Superior temporal gyrus (tissue), 1 donor: ENCODE data around the gene HNRNPL.
"Not testable (repeated sequence)": the region's sequence is repeated elsewhere in the genome, so short reads cannot be mapped to it uniquely, and the experiment has no call there.

ENCODE experiments used
- DNase-seq: peaks from one replicate; pipeline ENCODE4 v3.0.0-alpha.2; 2016; ENCODE audit errors: extremely low spot score

HNRNPL gene

DNA sequence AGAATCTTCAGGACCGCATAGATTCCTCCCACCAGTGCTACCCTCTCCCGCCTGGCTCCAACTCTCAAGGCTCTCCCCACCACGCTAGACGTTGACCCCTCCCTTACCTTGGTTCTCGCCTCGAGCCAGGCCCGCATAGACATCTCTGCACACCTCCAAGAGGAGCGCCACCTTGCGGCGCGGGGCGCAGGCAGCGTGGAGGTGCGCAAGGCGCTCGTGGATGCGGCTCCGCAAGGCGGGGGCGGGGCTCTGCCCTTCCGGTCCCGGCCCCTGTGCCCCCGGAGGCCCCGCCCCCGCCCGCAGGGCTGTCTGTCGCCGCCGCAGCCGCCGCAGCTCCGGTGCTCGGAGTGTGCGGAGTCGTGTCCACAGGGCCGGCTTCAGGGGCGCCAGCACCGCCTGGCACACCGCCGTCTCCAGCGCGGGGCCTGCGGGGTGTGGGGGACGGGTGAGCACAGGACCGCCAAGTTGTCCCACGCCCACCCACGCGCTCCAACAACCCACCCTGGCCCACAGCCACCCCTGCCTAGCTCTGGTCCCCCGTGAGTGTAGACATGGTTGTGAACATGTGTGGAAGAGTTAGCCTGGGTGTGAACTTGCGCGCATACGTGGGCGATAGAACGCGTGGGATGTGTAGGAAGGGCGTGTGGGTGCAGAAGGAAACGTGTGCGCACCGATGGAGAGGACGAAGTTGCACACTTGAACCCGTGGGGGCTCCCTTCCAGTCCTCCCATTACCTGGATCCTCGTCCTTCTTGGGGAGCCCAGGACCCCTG, 20.2 kb upstream of the HNRNPL start:
- peak; percentile 58 for DNase-seq

DNA sequence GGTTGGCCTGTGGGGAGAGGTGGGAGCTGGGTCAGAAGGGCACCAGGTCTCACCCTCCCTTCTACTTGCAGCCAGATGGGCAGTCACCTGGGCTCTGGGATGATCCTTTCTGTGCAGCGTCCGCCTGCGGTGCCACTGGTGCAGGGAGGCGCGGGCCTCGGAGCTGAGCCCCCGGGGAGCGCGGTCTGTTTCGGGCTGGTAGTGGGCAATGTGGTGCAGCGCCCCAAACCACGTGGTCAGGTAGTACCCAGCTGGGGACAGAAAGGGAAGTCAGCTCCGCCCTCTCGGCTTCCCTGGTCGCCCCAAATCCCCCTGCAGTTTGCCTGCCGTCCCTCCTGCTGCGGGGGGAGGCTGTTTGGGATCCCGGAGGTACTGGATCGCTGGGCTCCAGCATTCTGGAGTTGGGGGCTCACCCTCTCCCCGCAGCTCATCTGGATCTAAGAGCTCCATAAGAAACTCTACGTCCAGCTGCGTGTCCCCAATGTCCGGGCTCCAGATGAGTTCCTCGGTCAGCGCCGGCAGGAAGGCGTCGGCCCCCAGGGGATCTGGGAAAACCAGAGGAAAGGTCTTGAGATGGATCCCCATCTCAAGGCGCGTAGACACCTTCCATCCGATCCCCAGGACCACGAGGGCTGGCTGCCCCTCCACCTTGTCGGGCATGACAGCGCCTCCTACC, 19.5 kb upstream of the HNRNPL start:
- DNase-seq: no peak

DNA sequence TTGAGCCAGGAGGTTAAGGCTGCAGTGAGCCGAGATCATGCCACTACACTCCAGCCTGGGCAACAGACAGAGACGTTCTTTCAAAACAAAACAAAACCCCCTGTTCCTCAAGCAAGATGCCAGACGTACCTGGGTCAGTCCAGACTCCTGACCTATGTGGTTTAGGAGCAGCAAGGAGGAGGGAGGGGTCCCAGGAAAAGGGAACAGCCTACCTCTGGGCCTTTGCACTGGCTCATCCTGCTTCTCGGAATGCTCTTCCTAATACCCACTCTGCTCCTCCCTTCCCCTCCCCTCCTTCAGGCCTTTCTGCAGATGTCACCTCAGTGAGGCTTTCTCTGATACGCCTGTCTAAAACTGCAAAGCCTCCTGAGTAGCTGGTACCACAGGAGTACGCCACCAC, 18.8 kb upstream of the HNRNPL start:
- DNase-seq: no peak

DNA sequence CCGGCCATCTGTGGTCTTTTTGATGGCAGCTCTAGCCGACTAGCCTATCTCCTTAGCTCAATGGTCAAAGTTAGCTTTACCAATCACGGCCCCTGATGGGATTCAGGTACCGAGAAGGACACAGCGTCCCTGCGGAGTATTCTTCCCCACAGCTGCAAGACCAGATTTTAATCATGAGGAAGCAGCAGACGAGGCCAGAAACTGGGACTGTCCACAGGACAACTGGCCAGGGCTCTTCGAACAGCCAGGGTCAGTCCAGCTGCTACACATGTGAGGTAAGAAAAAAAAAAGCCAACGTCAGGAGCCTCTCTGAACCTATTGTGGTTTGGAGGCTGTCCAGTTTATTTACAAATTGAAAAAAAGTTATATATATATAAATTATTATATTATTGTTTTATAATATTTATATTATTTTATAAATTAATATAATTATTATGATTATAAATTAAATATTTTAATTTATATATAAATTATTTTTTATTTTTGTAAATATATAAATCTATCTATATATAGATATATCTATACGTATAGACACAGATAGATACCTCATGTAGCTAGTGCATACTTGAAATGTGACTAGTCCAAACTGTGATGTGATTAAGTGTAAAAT, 17.5 kb upstream of the HNRNPL start:
- no peak for DNase-seq

DNA sequence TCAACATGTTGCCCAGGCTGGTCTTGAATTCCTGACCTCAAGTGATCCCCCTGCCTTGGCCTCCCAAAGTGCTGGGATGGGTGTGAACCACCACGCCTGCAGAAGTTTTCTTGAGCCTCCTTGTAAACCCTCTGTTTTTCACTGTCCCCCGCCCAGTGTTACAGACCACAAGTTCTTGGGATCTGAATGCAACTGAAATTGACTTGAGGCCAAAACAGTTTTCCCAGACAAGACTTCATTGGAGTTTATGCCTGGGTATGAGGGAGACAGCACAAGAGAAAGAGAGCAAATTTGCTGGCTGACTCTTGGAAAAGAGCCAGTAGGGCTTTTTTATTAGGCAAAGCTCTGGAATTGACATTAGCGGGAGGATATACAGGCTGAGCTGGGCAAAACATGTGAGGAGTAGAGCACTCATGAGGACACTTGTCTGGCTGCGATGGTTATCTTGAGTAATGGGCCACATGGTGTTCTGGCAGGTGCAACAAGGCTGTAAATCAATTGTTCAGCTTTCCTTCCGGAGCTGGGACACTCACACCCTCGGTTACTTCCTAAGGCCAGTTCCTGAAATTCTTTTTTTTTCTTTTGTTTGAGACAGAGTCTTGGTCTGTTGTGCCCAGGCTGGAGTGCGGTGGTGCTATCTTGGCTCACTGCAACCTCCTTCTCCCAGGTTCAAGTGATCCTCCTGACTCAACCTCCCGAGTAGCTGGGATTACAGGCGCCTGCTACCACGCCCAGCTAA, 12.7 kb upstream of the HNRNPL start:
- no peak for DNase-seq

DNA sequence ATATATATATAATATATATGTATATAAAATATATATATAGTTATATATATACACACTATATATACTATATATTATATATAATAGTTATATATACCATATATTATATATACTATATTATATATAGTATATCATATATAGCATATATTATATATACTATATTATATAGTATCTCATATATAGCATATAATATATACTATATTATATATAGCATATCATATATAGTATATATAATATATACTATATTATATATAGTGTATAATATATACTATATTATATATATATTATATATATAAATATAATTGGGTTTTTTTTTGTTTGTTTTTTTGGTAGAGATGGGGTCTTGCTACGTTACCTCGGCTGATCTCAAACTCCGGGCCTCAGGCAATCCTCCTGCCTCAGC, 11.6 kb upstream of the HNRNPL start:
- no peak for DNase-seq

DNA sequence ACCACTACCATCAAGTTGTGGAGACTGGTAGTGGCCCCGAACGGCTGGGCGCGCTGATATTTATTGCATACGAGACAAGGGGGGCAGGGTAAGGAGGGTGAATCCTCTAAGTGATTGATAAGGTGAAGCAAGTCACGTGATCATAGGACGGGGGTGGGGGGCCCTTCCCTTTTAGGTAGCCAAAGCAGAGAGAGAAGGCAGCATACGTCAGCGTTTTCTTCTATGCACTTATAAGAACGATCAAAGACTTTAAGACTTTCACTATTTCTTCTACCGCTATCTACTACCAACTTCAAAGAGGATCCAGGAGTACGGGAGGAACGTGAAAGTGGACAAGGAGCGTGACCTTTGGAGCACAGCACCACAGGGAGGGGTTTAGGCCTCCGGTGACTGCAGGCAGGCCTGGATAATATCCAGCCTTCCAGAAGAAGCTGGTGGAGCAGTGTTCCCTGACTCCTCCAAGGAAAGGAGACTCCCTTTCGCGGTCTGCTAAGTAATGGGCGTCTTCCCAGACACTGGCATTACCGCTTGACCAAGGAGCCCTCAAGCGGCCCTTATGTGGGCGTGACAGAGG, 9.9 kb upstream of the HNRNPL start:
- DNase-seq: not testable (repeated sequence)

DNA sequence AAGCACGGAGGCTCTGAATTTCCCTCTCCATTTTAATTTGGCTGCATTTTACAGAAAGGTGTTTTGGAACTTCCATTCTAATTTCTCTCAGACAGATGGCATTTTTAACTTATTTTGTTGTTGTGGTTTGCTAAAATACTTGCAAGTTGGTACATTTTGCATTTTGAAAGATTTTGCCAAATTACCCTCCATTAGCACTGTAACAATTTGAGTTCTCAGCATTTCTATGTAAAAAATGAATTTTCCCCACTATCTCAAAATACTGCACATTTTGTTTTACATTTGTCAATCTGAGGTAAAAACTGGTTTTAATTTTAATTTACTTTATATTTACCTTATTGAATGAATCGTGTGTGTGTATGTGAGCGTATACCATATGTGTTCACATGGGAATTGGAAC, 7.0 kb upstream of the HNRNPL start:
- DNase-seq: no peak

DNA sequence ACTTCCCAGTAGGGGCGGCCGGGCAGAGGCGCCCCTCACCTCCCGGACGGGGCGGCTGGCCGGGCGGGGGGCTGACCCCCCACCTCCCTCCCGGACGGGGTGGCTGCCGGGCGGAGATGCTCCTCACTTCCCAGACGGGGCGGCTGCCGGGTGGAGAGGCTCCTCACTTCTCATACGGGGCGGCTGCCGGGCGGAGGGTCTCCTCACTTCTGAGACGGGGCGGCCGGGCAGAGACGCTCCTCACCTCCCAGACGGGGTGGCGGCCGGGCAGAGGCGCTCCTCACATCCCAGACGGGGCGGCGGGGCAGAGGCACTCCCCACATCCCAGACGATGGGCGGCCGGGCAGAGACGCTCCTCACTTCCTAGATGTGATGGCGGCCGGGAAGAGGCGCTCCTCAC, 6.0 kb upstream of the HNRNPL start:
- not testable (repeated sequence) for DNase-seq

DNA sequence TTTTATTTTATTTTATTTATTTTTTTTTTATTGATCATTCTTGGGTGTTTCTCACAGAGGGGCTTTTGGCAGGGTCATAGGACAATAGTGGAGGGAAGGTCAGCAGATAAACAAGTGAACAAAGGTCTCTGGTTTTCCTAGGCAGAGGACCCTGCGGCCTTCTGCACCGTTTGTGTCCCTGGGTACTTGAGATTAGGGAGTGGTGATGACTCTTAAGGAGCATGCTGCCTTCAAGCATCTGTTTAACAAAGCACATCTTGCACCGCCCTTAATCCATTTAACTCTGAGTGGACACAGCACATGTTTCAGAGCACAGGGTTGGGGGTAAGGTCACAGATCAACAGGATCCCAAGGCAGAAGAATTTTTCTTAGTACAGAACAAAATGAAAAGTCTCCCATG, 5.2 kb upstream of the HNRNPL start:
- DNase-seq: not testable (repeated sequence)

DNA sequence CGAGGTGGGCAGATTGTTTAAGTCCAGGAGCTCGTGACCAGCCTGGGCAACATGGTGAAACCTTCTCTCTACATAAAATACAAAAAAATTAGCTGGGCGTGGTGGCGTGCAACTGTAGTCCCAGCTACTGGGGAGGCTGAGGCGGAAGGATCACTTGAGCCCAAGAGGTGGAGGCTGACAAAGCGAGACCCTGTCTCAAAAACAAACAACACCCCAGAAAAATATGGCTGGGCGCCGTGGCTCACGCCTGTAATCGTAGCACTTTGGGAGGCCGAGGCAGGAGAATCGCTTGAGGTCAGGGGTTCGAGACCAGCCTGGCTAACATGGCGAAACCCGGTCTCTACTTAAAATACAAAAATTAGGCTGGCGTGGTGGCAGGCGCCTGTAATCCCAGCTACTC, 3.4 kb upstream of the HNRNPL start:
- no peak for DNase-seq

DNA sequence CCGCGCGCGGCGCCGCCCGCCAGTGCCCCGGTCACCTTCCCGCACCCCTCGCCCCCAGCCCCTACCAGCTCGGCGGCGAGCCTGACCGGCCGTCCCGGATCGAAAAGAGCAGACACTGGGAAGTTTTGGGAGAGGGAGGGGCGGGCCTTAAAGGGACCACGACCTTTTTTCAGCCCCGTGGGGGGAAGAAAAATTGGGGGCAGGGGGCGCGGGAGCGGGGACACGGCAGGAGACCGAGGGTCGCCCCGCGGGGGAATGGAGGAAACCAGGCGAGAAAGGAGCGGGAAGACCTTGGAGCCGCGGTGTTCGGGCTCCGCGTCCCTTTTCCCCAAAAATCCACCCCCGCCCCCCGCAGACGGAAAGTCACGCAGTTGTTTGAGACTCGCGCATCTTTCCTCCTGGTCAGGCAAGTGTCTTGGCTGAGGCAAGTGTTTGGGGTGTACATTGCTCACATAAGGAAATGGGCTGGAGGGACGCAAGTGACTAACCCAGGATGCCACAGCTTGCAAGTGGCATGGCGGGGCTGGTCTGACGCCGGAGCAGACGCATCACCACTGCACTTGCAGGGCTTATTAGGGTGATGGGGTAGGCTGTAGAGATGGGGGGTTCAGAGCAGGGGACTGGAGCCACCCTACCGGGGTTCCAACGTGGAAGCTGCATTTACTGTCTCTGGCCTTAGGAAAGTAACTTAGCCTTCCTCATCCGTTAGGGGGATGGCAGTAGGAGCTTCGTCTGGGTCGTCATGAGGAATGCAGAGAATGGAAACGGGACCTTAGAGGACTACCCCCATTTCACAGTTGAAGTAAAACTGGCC, 2.7 kb upstream of the HNRNPL start:
- peak; percentile 18 for DNase-seq

DNA sequence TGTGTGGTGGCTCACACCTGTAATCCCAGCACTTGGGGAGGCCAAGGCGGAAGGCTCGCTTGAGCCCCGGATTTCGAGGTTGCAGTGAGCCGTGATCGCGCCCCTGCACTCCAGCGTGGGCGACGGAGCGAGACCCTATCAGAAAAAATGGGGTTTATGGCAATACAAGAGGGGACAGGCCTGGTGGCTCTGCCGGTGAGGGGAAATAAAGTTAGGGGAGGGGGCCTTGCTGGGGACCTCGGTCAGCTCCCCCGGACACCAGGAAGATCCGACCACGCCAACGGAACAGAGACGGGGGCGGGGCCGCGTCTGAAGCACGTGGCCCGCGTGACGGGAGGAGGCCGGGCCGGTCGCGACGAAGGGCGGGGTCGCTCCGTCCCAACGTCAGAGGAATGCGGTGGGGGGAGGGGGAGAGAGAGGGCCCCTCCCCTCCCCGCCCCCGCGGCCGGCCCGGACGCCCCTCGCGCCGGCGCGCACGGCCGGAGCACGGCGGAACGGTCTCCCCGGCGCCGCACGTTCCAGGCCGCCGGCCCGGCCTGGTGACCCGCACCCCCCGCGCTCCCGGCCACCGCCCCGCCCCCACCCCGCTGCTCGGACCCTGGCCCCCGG, 1.9 kb upstream of the HNRNPL start:
- DNase-seq: peak; percentile 89

DNA sequence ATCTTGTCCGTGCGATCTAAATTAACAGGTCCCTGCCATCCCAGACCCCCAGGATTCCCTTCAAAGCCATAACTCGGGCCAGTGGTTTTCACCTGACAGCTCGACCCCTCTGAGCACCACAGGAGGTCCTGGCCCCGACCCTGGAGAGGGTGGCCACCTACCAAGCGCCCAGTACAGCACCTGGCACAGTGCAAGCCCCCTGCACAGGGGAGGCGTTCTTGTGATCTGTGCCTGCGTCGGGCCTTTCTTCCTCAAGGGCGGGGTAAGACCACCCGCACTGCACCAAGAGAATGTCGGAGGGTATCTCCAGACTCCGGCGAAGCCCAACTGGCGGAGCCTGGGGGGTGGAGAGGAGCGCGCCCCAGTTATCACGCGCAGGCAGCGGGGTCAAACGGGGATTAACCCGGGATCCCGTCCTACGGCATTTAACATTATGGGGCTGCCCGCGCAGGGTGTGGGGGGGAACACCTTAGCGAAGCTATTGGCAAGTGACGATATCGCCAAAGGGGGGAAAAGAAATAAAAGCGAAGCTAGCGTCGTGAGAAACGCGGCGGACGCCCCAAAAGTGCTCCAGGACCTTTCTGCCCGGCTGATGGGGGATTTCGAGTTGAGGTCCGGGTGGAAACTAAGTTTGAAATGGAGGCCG, 1.3 kb upstream of the HNRNPL start:
- no peak for DNase-seq

DNA sequence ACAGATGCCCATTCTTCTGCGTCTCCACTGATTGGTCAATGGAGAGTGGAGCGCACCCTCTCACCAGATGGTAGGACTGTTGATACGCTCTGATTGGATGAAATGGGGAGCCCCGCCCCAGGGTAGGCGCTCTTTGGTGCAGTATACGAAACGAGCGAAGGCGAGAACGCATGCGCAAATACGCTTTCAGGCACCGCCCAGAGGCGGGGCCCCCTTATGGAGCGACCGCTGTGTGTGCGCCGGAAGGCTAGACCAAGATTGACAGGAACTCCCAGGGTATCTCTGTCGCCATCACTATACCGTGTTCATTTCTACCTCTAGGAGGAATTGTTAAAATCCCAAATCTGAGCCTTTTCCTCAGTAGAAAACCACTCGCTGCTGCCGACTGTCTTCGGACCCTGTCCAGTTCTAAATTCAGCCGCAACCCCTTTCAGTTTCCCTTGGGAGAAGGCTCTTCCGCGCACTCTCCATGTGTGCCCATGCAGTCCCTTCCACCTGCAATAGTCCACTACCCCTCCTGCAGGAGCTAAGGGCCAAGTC, 720 bp upstream of the HNRNPL start:
- DNase-seq: peak; percentile 100

DNA sequence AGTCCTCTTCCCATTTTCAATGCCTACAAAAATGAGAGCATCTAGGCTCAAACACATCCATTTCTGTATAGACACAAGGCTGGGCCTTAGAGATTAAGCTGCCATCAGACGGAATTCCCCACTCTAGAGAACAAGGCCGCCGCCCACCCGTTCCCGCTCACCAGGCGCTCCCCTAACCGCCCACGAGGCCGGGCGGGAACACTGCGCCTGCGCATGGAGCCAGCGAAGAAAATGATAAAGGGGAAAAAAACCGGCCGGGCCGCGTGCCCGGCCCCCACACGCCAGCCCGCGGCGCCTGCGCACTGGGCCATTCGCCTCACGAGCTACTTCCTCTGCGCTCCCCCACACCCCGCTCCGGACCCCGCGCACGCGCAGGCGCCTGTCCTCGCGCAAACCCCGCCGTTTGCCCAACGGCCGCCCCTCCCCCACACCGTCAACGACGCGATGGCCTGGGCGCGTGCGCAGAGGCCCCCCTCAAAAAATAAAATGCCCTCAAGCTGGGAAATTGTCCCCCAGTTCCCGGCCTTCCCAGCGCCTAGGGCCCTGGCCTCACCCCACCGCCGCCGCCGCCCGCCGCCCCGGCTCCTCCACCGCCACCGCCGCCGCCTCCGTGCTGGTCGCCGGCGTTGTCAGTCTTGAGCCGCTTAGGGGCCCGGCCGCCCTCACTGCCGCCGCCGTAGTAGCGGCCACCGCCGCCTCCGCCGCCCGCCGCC, 483 bp downstream of the HNRNPL start:
- peak; percentile 96 for DNase-seq

DNA sequence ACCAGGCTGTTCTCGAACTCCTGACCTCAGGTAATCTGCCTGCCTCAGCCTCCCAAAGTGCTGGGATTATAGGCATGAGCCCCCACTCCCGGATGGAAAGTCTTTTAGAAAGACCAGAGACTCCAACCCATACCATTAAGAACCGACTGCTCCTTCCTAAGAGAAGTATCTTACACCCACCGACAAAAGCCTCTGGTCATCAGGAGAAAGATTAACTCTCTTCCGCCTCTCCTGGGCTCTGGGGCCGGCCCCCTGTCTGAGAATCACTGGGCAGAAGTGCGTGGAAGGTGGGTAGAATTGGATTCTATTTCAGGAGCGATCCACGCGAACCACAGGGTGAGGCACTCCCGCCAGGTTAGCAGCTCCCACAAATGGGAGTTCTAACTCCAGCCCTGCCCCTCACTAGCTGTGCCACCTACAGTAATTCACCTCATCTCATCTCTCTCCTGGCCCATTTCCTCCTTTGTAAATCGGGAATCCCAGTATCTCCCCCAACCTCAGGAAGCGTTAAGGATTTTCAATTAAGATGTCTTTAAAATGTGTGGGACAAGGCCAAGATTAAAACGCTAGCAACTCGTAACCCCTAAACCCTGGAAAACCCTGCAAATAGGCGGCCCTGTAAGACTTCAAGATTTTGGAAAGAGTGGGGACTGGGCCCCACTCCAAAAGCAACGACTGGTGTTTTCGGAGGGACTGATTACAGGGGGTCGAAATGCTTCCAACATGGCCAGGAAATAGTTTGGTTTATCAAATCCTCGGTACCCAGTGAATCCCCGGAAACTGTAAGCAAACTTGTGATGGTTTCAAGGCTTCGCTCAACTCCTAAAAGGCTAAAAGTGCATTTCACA, 1.3 kb downstream of the HNRNPL start:
- no peak for DNase-seq

DNA sequence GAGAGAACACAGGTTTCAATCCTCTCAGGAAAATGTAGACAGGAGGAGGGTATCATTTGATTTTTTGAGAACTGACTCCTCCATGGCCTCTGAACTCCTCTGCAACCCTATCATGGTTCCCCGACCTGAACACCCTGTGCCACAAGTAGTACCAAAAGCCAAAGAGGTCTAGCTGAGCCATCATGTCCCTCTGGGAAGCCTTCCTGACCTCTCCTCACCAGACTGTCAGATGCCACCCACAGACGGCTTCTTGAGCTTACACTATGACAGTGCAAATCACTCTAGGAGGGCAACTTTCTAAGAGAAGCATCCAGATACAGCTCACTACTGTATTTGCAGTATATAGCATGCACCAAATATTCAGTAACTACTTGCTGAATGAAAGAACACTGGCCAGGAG, 3.7 kb downstream of the HNRNPL start:
- DNase-seq: no peak
